ENCODE results near the gene COMMD4.

DNA sequence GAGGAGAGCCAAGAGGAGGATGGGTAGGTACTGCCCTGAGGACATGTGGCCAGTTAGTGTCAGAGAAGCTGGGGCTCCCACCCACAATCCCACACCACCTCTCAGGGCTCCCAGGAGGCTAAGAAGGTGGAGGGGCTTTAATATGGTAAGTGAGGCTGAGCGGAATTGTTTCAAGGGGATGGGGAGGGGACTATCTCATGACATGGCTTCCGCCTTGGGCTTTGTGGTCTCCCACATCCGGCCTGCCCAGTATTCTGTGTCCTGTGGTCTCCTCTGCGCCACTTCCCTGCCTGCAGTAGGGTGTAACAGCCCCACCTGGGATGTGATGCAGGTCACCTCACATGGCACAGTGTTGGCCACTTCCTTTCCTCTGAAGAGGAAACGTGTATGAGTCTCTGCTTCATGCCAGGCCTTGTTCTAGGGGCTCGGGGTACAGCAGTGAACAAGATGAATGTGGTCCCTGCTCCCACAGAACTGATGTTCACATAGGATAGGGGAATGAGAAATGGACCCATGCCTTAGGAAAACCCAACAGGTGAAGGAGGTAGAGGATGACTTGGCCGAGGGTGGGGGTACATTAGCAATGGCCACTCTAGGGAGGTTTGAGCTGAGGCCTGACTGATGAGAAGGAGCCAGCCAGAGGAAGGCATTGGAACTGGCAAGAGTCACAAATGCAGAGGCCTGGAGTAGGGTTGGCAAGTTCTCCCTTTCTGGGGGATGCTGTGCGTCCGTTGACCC is 14.2 kb downstream of the COMMD4 start:
- TF ChIP-seq, protein P1, sequence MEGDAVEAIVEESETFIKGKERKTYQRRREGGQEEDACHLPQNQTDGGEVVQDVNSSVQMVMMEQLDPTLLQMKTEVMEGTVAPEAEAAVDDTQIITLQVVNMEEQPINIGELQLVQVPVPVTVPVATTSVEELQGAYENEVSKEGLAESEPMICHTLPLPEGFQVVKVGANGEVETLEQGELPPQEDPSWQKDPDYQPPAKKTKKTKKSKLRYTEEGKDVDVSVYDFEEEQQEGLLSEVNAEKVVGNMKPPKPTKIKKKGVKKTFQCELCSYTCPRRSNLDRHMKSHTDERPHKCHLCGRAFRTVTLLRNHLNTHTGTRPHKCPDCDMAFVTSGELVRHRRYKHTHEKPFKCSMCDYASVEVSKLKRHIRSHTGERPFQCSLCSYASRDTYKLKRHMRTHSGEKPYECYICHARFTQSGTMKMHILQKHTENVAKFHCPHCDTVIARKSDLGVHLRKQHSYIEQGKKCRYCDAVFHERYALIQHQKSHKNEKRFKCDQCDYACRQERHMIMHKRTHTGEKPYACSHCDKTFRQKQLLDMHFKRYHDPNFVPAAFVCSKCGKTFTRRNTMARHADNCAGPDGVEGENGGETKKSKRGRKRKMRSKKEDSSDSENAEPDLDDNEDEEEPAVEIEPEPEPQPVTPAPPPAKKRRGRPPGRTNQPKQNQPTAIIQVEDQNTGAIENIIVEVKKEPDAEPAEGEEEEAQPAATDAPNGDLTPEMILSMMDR (IDR thresholded peaks at IDR 0.05; ENCODE audit: insufficient read depth, low read length, poor library complexity, severe bottlenecking) = no peak
- TF ChIP-seq EZH2phosphoT487 (conservative IDR thresholded peaks at IDR 0.05; ENCODE audit: low read length) = no peak
